ENCODE results near the gene AGBL3. TPM values are rescaled to one million over a fixed set of nuclear protein-coding genes. Genes with fewer than 3 reads are reported as not detected.

The AGBL3 gene
- total RNA-seq, 1 donor from 2014 or later = 1.5 TPM

DNA sequence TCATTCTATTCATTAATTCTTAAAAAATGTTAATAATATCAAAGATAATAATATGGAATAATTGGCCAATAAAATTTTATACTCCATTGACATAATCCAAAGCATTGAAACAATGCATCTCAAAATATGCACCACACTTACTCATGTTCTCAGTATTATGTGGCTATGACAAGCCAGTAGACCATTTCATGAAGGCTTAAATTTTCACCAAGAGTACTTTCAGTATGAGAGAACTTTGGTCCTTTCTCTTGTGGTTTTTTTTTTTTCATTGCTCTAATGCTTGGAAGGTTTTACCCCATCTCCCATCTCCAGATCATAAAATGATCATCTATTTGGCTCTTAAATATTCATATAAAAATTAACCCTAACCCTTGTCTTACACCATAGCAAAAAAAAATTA, 116.1 kb downstream of the AGBL3 start:
- Histone ChIP-seq H3K4me3 (no peak overlapping the region), H3K4me1 (peaks cover 13% of the 10 kb centered on the region), H3K36me3 (no peaks in the 10 kb centered on the region), H3K27ac (replicated peaks) (no peak overlapping the region), H3K9me3 (replicated peaks) (peaks cover 5% of the 10 kb centered on the region), H3K27me3 (ENCODE audit: low read depth) (no peaks in the 10 kb centered on the region)
- TF ChIP-seq, protein P1, sequence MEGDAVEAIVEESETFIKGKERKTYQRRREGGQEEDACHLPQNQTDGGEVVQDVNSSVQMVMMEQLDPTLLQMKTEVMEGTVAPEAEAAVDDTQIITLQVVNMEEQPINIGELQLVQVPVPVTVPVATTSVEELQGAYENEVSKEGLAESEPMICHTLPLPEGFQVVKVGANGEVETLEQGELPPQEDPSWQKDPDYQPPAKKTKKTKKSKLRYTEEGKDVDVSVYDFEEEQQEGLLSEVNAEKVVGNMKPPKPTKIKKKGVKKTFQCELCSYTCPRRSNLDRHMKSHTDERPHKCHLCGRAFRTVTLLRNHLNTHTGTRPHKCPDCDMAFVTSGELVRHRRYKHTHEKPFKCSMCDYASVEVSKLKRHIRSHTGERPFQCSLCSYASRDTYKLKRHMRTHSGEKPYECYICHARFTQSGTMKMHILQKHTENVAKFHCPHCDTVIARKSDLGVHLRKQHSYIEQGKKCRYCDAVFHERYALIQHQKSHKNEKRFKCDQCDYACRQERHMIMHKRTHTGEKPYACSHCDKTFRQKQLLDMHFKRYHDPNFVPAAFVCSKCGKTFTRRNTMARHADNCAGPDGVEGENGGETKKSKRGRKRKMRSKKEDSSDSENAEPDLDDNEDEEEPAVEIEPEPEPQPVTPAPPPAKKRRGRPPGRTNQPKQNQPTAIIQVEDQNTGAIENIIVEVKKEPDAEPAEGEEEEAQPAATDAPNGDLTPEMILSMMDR (IDR thresholded peaks at IDR 0.05; ENCODE audit: borderline replicate concordance) = no peak
- no peak for DNase-seq
- intact Hi-C loops (cut with micrococcal nuclease) = no loop called here

DNA sequence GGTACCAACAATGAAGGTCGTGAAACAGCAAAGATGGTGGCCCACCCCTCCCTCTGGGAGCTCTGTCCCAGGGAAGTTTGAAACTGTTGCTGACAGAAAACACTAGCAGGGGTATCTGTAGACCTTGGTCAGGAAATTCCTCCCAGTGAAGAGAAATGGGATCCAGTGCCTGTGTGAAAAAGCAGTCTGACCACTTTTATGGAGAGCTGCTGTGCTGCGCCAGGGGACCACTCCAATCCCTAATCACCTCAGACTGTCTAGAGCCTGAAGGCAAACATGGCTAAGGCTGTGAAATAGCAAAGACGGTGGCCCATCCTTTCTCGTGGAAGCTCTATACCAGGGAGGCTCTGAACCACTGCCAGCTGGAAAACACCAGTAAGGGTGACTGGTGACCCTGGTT, 123.3 kb downstream of the AGBL3 start:
- Histone ChIP-seq H3K4me1 (no peaks in the 10 kb centered on the region), H3K9me3 (replicated peaks) (peaks cover 5% of the 10 kb centered on the region), H3K36me3 (no peaks in the 10 kb centered on the region), H3K4me3 (no peak overlapping the region), H3K27me3 (ENCODE audit: low read depth) (no peaks in the 10 kb centered on the region), H3K27ac (replicated peaks) (no peak overlapping the region)
- no peak for DNase-seq
- intact Hi-C loops (cut with micrococcal nuclease) = no loop called here
- TF ChIP-seq, protein P1 (IDR thresholded peaks at IDR 0.05; ENCODE audit: borderline replicate concordance) = no peak

DNA sequence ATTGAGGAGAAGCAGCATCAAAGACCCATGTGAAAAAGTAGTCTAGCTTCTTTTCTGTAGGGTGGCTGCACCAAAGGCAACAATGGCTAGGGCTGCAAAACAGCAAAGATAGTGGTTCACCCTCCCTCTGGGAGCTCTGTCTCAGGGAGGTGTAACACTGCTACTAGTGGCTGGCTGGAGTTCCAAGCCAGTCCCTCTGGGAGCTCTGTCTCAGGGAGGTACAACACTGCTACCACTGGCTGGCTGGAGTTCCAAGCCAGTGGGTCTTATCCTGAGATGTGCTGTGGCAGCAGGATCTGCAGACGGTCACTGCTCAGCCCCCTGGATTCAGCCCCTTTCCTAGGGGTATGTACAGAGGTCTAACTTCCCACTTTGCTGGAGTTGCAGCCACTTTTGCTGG, 123.7 kb downstream of the AGBL3 start:
- Histone ChIP-seq H3K27me3 (ENCODE audit: low read depth) (no peaks in the 10 kb centered on the region), H3K36me3 (no peaks in the 10 kb centered on the region)
- intact Hi-C loops (cut with micrococcal nuclease) = no loop called here

DNA sequence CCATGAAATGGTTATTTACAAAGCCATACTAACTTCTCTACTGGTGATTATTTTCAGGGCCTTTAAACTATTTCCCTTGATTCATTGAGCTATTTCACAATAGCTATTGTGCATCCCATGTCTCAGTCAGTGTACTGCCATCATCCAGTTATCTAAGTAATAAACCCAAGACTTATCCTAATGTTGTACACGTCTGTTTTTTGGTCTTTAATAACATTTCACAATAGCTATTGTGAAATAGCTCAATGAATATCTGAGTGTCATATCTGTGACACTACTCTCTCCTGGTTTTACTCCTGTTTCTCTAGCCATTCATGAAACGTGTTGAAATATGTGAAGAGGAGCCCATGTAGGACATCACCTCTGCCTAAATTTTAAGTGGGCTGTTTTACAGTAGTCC, 125.1 kb downstream of the AGBL3 start:
- DNase-seq = no peak
- Histone ChIP-seq H3K27me3 (ENCODE audit: low read depth) (no peaks in the 10 kb centered on the region), H3K9me3 (replicated peaks) (no peaks in the 10 kb centered on the region), H3K4me3 (no peak overlapping the region), H3K36me3 (no peaks in the 10 kb centered on the region), H3K4me1 (no peaks in the 10 kb centered on the region), H3K27ac (replicated peaks) (no peak overlapping the region)
- TF ChIP-seq, protein P1 (IDR thresholded peaks at IDR 0.05; ENCODE audit: borderline replicate concordance) = no peak
- intact Hi-C loops (cut with micrococcal nuclease) = no loop called here

More for the DNA sequence above, 123.7 kb downstream of the AGBL3 start:
- no peak overlapping the region for H3K4me3 ChIP-seq
- peaks cover 5% of the 10 kb centered on the region for H3K9me3 ChIP-seq (replicated peaks)
- TF ChIP-seq, protein P1 (IDR thresholded peaks at IDR 0.05; ENCODE audit: borderline replicate concordance) = no peak
- no peak for DNase-seq
- H3K27ac ChIP-seq (replicated peaks) = no peak overlapping the region
- H3K4me1 ChIP-seq = no peaks in the 10 kb centered on the region

DNA sequence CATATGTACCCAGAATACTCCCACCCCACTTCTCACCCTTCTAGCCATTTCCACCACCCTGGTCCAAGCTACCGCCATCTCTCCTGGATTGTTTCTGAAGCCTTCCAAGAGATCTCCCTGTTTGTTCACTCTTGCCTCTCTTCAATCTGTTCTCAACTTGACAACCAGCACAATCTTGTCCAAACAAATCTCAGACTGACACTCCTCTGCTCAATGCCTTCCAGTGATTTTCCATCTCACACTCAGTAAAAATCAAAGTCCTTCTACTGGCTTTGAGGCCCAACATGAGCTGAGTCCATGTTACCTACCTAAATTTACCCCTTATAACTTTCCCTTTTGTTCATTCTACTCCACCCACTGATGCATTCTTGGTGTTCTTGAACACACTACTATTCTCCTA, 128.3 kb downstream of the AGBL3 start:
- TF ChIP-seq, protein P1 (IDR thresholded peaks at IDR 0.05; ENCODE audit: borderline replicate concordance) = no peak
- intact Hi-C loops (cut with micrococcal nuclease) = no loop called here
- Histone ChIP-seq H3K9me3 (replicated peaks) (peaks cover 2% of the 10 kb centered on the region), H3K27me3 (ENCODE audit: low read depth) (no peaks in the 10 kb centered on the region), H3K27ac (replicated peaks) (no peak overlapping the region), H3K36me3 (no peaks in the 10 kb centered on the region), H3K4me1 (no peaks in the 10 kb centered on the region), H3K4me3 (no peak overlapping the region)
- DNase-seq = no peak

DNA sequence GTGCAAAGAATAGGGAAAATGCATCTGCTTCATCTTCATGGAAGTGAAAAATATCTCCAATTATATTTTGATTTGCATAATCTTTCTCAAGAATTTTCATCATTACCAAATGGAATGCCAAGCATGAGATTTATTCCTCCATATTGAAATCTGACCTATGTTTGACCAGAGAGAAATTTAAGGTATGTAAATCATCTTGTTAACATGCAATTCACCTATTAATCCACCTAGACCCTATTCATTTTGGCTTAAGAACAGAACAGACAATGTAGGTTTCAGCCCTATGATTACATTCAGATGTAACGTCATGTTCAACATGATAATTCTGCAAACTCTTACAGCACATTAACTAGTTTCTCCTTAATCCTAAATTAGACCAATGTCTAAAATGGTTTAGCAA, 130.8 kb downstream of the AGBL3 start:
- H3K4me3 ChIP-seq = no peak overlapping the region
- H3K36me3 ChIP-seq = peaks cover 13% of the 10 kb centered on the region
- intact Hi-C loops (cut with micrococcal nuclease) = no loop called here
- peaks cover 14% of the 10 kb centered on the region for H3K9me3 ChIP-seq (replicated peaks)
- TF ChIP-seq, protein P1 (IDR thresholded peaks at IDR 0.05; ENCODE audit: borderline replicate concordance) = no peak
- H3K27ac ChIP-seq (replicated peaks) = no peak overlapping the region
- no peak for DNase-seq
- no peaks in the 10 kb centered on the region for H3K27me3 ChIP-seq (ENCODE audit: low read depth)
- H3K4me1 ChIP-seq = no peaks in the 10 kb centered on the region
